HG03439 (cell line): ENCODE results near the gene ZBTB22.
"Not testable (repeated sequence)": the region's sequence is repeated elsewhere in the genome, so short reads cannot be mapped to it uniquely, and the experiment has no call there.

Experiments
- ATAC-seq: cut with Tn5 transposase; IDR thresholded peaks from one replicate; pipeline ENCODE4 v1.9.1; 2021; ENCODE audit warnings: mild to moderate bottlenecking, moderate library complexity; ENCODE audit not compliant: unreplicated experiment

Gene ZBTB22

DNA sequence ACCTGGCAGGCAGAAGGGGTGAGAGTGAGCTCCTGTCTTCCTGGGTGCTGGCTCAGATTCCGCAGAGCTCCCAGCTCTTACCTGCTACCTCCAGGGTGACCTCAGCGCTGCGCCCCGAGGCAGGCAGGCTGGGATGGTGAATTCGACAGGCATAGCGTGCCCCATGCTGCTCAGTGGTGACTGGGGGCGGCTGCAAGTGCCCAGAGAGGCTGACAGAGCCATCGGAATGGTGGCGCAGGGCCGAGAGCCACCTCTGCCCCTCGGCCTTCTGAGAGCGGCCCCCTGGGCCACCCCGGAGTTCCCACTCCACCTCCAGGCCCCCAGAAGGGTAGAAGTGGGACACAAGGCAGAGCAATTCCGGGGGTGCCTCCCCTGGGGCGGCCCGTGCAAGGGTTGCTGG, 13.3 kb downstream of the ZBTB22 start:
- ATAC-seq = no peak

DNA sequence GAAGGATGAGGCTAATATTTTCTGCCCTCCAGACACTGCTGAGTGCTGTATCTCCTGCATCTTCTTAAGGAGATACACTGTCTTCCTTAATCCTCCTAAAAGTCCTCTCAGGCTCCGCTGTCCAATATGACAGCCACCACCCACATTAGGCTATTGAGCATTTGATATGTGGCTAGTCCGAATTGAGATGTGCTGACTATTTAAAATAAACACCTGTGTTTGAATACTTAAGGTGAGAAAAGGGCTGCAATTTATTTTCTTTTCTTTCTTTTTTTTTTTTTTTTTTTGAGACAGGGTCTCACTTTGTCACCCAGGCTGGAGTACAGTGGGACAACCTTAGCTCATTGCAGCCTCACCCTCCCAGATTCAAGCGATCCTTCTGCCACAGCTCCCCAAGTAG, 15.7 kb downstream of the ZBTB22 start:
- no peak for ATAC-seq

DNA sequence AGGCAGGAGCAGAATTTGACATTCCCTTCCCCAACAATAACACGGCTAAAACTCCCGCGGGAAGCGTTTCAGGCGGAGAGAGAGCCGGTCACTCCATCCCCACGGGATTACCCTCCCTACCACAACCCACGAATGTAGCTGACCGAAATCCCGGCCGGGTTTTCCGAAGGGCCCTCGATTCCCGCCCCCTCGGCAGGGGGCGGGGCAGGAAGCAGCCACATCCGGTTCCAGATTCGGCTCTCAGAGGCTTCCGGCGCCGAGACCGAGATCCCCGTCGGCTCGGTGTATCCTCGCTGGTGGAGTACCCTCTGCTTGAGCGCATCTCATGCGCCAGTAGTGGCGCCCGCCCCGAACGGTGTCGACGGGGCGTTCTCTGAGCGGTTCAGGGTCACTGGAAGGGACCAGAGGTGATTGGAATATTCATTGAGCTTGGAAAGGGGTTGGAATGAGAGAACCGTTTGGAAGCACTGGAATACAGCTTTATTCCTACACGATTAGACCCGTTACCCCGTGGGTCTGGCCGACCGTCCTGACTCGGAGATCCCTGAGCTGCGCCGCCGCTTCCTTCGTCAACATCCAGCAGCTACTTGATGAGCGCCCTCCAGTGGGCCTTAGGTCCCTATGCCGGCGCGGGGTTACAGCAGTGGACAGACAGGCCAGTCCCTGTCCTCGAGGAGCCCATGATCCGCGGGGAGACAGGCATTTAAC, 18.2 kb downstream of the ZBTB22 start:
- peak; percentile 72 for ATAC-seq

DNA sequence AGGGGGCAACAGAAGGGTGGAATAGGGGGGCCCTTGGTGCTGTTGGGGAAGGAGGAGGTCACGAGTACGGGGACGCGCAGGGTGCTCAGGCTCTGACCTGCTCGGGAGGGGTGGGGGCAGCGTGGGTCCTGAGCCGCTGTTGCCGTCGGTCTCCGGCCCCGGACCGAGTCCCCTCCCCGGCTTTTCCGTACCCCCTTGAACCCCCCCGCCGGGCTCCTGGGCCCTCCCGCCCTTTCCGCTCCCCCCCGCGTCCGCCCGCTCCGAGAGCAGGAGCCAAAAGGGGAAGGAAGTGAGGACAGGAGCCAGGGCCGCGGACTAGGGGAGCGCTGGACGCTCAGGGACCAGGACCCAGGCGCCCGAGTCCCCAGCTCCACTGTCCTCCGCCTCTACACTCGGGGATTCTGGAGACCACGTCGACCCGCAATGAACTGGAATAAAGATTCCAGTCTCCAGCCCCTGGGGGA, 18.7 kb downstream of the ZBTB22 start, which contains the start of gene RGL2:
RGL2 (minus strand) TSS at position 170 of the 464 bp plus-strand sequence. CDS start 332 bp downstream, outside the sequence.
- peak; percentile 25 for ATAC-seq

GRCh38 chr6:33297956-33298772, 19.4 kb downstream of the ZBTB22 start:
- no peak for ATAC-seq

- ATAC-seq = no peak
Observed at GRCh38 chr6:33297406-33297955, 20.1 kb downstream of the ZBTB22 start.

DNA sequence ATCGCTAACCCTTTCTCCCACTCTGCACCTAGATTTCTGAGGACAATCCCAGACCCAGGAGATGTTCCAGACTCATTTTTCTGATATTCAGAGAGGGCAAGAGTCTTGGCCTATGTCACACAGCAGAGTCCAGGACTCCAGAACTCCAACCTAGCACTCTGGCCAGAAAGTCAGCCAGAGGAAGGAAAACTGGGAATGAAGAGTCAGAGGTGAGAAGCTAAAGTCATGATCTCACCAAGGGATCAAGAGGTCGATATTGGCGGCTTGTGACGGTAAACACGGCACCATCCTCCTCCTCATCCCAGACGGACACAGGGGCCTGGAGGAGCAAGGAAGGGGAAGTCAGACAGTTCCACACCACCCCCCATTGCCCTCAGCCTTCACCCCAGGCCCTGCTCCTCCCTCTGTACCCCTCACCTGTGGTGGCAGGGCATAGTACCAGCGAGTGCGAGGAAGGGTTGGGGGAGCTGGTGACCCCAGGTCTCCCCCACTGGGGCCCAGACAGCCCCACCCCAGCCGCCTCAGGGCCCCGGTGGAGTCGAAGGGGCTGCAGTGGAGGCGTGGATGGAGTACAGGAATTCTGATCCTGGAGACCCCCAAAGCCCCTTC, 20.6 kb downstream of the ZBTB22 start:
- ATAC-seq = no peak

DNA sequence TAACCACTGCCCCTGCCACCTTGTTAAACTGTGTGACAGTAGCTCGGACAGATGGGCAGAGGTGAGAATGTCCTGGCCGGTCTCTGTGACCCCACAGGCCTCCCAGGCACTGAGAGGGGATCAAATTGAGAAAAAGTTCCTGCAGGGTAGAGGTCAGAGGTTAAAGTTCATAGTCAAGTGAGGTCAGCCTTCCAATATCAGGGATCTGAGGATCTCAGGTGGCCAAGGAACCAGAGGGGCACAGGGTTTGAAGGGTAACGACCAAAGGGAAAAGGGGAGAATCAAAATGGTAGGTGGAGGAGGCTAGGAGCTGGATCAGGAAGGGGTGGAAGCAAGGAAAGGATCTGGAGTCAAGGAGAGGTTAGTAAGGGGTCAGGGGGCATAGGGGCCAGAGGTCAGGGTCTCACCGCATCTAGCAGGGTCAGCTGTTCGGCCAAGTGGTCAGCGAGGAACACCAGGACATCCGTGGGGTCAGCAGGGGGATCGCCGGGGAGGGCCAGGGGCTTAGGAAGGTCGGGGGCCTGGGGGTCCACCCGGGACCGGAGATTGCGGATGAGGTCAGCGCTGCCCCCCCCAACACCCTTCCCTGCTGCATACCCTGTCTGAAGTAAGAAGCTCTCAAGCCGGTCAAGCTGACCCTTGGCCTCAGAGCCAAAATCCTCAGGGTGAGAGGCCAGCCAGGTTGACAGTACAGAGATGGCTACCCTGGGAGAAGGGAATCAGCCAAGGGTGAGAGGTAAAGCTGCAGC, 21.7 kb downstream of the ZBTB22 start:
- no peak for ATAC-seq

DNA sequence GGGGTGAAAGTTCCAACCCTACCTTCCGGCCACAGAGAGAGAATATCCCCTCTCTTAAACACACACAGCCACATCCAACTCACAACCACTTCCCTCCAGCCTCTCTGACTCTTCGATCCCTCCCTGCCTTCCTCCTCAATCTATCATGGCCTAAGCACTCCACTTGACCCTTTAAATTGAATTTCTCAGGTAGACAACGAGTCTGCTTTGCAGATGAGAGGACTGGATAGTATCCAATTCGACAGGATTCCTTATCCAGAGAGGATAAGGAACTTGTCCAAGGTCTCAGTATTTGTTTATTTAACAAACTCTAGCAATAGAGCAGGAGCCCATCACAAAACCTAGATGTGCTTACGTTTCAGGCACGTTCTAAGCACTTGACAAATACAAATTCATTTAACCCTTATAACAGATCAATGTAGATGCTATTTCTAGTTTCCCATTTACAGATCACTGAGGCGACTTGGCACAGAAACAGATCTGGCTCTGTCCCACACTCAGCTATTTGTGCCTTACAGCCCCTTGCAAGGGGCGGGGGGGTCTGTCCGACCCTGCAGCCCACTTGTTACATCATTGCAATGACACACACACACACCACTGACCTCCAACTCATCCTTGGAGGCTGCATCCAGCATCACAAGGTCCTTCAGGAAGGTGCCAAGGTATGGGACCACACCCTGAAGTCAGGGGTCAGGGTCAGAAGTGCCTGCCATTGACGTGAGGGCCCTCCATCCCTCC, 23.3 kb downstream of the ZBTB22 start:
- ATAC-seq = no peak

- ATAC-seq = no peak
Observed at GRCh38 chr6:33292996-33293682, 24.4 kb downstream of the ZBTB22 start.

DNA sequence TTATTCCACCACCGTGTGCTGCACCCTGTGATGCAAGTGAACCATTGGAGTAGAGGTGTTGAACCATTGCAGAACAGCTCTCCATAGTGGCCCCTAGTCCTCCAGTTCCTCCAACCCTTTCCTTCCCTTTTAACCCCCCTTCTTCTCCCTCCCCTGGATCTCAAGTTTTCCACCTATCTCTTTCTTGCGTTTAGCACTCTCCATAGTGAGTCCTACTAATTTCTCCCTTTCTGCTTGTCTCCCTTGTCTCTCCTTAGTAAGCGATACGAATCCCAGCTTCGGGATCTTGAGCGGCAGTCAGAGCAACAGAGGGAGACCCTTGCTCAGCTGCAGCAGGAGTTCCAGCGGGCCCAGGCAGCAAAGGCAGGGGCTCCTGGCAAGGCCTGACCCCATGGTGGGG, 27.1 kb downstream of the ZBTB22 start:
- ATAC-seq = no peak

- no peak for ATAC-seq
Observed at GRCh38 chr6:33289784-33290315, 27.7 kb downstream of the ZBTB22 start.

DNA sequence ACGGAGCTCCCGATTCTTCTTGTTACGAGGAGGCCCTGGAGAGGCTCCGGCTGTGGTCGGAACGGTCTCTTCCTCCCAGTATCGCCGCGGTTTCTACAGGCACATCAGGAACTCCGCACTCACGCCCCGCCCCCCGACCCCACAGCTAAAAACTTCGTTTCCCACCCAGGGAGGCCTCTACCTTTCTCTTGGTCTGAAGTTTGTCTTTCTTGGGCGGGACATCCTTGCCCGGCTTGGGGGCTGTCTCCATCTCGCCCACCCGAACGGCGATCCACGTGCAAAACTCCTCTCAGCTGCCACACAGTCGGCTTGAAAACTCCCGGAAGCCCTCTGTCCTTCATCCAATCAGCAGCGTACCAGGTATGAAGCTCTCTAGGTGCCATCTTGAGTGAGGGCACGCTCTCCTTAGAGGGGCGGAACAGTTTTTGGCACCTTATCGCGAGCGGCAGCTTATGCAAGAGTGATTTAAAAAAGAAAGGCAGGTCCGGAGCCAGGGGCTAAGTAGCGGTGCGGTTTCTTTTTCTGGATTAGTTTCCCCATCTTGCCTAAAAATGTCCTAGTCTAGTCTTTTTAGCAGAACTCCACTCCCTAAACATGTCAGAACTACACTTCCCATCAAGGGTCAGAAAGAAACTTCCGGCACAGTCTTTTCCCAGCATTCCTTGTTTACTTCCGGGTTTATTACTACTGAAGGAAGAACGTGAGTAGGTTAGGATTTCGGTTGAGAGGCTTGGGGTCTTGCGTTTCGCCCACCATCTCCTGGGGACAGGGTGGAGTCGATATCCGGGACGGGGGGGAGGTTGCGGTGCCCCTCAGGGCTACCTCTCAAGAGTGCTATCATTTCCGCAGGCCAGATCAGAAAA, 28.4 kb downstream of the ZBTB22 start, which contains the start of the genes PFDN6 and WDR46:
PFDN6 (plus strand) TSS at position 681 of the 863 bp plus-strand sequence. CDS start 256 bp downstream, outside the sequence.
WDR46 (minus strand) TSS at position 319 of the 863 bp plus-strand sequence; CDS start at position 250, 69 bp downstream.
- ATAC-seq = peak; percentile 83

GRCh38 chr6:33288141-33288920, 29.2 kb downstream of the ZBTB22 start:
- no peak for ATAC-seq

- ATAC-seq = no peak
Observed at GRCh38 chr6:33286946-33287914, 30.3 kb downstream of the ZBTB22 start.

DNA sequence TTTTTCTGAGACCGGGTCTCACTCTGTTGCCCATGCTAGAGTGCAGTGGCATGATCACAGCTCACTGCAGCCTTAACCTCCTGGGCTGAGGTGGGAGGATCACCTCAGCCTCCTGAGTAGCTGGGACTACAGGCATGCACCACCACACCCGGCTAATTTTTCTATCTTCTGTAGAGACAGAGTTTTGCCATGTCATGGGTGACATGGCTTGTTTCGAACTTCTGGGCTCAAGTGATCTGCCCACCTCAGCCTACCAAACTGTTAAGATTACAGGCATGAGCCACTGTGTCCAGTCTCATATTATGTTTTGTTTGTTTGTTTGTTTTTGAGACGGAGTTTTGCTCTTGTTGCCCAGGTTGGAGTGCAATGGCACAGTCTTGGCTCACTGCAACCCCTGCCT, 32.3 kb downstream of the ZBTB22 start:
- ATAC-seq = not testable (repeated sequence)
